GM21786 (cell line): Measurements from ENCODE around the gene VIL1.
A peak's percentile ranks its signal among the peaks of the same experiment; 100 is the strongest.

Experiments used
- ATAC-seq: cut with Tn5 transposase; IDR thresholded peaks from one replicate; pipeline ENCODE4 v1.9.1; 2021; ENCODE audit not compliant: unreplicated experiment

The VIL1 gene

GRCh38 chr2:218394298-218395089 is 24.4 kb upstream of the VIL1 start:
- no peak for ATAC-seq

- ATAC-seq = no peak
Measured at GRCh38 chr2:218395090-218395444, 23.9 kb upstream of the VIL1 start.

GRCh38 chr2:218395456-218395825 is 23.5 kb upstream of the VIL1 start:
- no peak for ATAC-seq

- ATAC-seq = peak; percentile 44
Measured at GRCh38 chr2:218395826-218396687, 22.9 kb upstream of the VIL1 start.

GRCh38 chr2:218396688-218397462 is 22.0 kb upstream of the VIL1 start:
- no peak for ATAC-seq

- ATAC-seq = no peak
Measured at GRCh38 chr2:218397463-218397819, 21.5 kb upstream of the VIL1 start.

- ATAC-seq = peak; percentile 22
Measured at GRCh38 chr2:218397820-218398436, 21.0 kb upstream of the VIL1 start.

- ATAC-seq = peak; percentile 21
Measured at GRCh38 chr2:218398437-218399390, 20.2 kb upstream of the VIL1 start.

GRCh38 chr2:218399391-218400166 is 19.3 kb upstream of the VIL1 start, which contains the start of gene CTDSP1:
Gene CTDSP1, plus strand, starts transcription at chr2:218399868. Its CDS starts 223 bp downstream, at chr2:218400091.
- ATAC-seq = peak; percentile 27

GRCh38 chr2:218400167-218400929 is 18.6 kb upstream of the VIL1 start:
- no peak for ATAC-seq

- ATAC-seq = no peak
Measured at GRCh38 chr2:218400930-218401881, 17.7 kb upstream of the VIL1 start.

- ATAC-seq = no peak
Measured at GRCh38 chr2:218401890-218402289, 17.0 kb upstream of the VIL1 start.

GRCh38 chr2:218402491-218402901 is 16.4 kb upstream of the VIL1 start:
- no peak for ATAC-seq

- no peak for ATAC-seq
Measured at GRCh38 chr2:218402911-218403411, 16.0 kb upstream of the VIL1 start.

GRCh38 chr2:218403810-218404209 is 15.1 kb upstream of the VIL1 start:
- no peak for ATAC-seq

- no peak for ATAC-seq
Measured at GRCh38 chr2:218404351-218405085, 14.4 kb upstream of the VIL1 start.
